K562 (cell line): ENCODE results near the gene PPM1H. TPM values are rescaled to one million over a fixed set of nuclear protein-coding genes. Genes with fewer than 3 reads are reported as not detected.

ENCODE experiments used
- CBFA2T2 ChIP-seq: fragments of 450-650 bp; conservative IDR thresholded peaks from 2 replicates; pipeline ENCODE4 v1.6.1; 2017; ENCODE audit warnings: mild to moderate bottlenecking
- CEBPG ChIP-seq, 3 experiments: fragments of 200-800 bp in 1 of 3; sonication (Bioruptor generic) in 1 of 3; sonication (generic) in 1 of 3; formaldehyde crosslinking in 1 of 3; IDR thresholded peaks in 2 of 3; conservative IDR thresholded peaks in 1 of 3; 2 replicates each; pipeline versions ENCODE4 v1.6.1 to v1.8.0; 2016 to 2022; ENCODE audit warnings: missing compliant biosample characterization in 2 of 3, missing genetic modification characterization in 2 of 3, mild to moderate bottlenecking in 1 of 3, missing genetic modification reagents in 1 of 3
- ETV5 ChIP-seq: sonication (generic); formaldehyde crosslinking; IDR thresholded peaks from 2 replicates; pipeline ENCODE4 v1.4.0; 2020; ENCODE audit warnings: low read depth, mild to moderate bottlenecking, missing genetic modification reagents
- LCOR ChIP-seq: sonication (generic); formaldehyde crosslinking; IDR thresholded peaks from 2 replicates; pipeline ENCODE4 v1.8.0; 2022; ENCODE audit warnings: mild to moderate bottlenecking, missing genetic modification reagents
- MTA2 ChIP-seq: fragments of 450-650 bp; IDR thresholded peaks from 2 replicates; pipeline ENCODE4 v1.6.1; 2016; ENCODE audit warnings: low read depth
- TARDBP ChIP-seq: fragments of 450-650 bp; IDR thresholded peaks from 2 replicates; pipeline ENCODE4 v1.6.1; 2016
- TBP ChIP-seq: optimal IDR thresholded peaks from 2 replicates; pipeline ENCODE3; 2011; ENCODE audit warnings: low read depth, low read length, improper control_type of control experiment
- ZNF785 ChIP-seq: fragments of 250-450 bp; sonication (Bioruptor Pico); IDR thresholded peaks from 2 replicates; pipeline ENCODE4 v1.4.0; 2020; ENCODE audit warnings: mild to moderate bottlenecking
- polyA plus RNA-seq, 8 experiments: library from polyadenylated mRNA; depleted of rRNA in 4 of 8; stranded (reverse) in 5 of 8; unstranded in 3 of 8; fragments of >200 nt; fragmentation: Nextera tagmentation in 2 of 8; fragmentation: Illumina TruSeq in 1 of 8; extraction: Ambion mirVana in 2 of 8; extraction: Trizol in 1 of 8; gene quantifications; 2 replicates each; pipeline versions ENCODE4 v1.2.1 to v1.2.3, GENCODE V29; 2011 to 2014; ENCODE audit warnings: inconsistent platforms in 1 of 8, missing spikeins in 1 of 8
- total RNA-seq, 7 experiments: library from RNA; depleted of rRNA in 6 of 7; stranded (reverse); fragments of >200 nt in 6 of 7; fragmentation: Illumina TruSeq in 2 of 7; extraction: Trizol in 2 of 7; gene quantifications; 2 replicates each; pipeline versions ENCODE4 v1.2.1 to v1.2.3, GENCODE V29; 2011 to 2021; ENCODE audit warnings: low replicate concordance in 1 of 7
- TF ChIP-seq, protein P1 (sequence below): sonication (generic); formaldehyde crosslinking; IDR thresholded peaks from 2 replicates; pipeline ENCODE4 v1.4.0; 2020; ENCODE audit warnings: mild to moderate bottlenecking, missing genetic modification reagents
- TF ChIP-seq, protein P2 (sequence below): conservative IDR thresholded peaks from 2 replicates; pipeline ENCODE4 v1.6.1; 2011; ENCODE audit warnings: low read depth, mild to moderate bottlenecking, low read length; ENCODE audit not compliant: control insufficient read depth
- TF ChIP-seq, protein P3 (sequence below): fragments of 450-650 bp; IDR thresholded peaks from 2 replicates; pipeline ENCODE4 v1.7.1; 2018; ENCODE audit warnings: mild to moderate bottlenecking, low read depth; ENCODE audit not compliant: partially characterized antibody
- TF ChIP-seq, protein P4 (sequence below): IDR thresholded peaks from 2 replicates; pipeline ENCODE4 v1.6.1; 2011; ENCODE audit warnings: borderline replicate concordance, low read depth, mild to moderate bottlenecking, moderate library complexity, low read length; ENCODE audit not compliant: insufficient read depth, poor library complexity, severe bottlenecking
- TF ChIP-seq, protein P5 (sequence below): fragments of 200-800 bp; sonication (Bioruptor generic); IDR thresholded peaks from 2 replicates; pipeline ENCODE4 v1.6.1; 2017; ENCODE audit warnings: missing genetic modification characterization, missing compliant biosample characterization

Gene PPM1H
- total and polyA plus RNA-seq, 9 of the 15 experiments (the other 6 are each of a cell fraction or from before 2014, with no cell fraction given), result 5.3 to 29.3 (median 11.3) TPM

DNA sequence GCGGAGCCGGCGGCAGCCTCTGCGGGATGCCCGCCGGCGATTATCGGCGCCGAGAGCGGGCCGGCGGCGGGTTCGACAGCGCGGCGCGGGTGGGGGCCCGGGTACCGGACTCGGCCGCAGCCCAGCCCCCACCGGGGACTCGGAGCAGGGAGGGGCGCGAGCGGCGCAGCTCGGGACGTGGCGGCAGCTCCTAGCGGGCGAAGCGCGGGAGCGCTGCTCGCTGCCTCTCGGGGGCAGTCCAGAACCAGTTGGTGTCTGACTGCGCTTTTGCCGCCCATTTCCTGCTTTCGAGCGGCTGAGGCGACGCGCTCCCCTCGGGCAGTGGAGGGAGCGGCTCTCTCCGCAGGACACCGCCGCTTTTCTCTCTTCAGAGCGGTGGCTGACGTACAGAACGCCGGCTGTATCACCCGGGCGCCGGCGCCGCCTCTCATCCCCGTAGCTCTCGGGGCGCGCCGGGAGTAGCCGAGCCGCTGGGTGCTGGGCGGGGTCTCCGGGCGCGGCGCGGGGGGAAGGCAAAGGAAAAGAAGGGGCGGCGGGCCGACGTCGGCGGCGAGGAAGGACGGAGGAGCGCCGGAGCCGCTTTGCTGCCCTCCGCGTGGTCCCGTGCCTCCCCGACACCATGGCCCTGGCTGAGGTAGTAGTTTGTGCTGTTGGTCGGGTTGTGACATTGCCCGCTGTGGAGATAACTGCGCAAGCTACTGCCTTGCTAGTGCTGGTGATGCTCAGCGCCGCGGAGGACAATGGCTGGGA, 331.7 kb downstream of the PPM1H start (continued):
- TF ChIP-seq, protein P1, sequence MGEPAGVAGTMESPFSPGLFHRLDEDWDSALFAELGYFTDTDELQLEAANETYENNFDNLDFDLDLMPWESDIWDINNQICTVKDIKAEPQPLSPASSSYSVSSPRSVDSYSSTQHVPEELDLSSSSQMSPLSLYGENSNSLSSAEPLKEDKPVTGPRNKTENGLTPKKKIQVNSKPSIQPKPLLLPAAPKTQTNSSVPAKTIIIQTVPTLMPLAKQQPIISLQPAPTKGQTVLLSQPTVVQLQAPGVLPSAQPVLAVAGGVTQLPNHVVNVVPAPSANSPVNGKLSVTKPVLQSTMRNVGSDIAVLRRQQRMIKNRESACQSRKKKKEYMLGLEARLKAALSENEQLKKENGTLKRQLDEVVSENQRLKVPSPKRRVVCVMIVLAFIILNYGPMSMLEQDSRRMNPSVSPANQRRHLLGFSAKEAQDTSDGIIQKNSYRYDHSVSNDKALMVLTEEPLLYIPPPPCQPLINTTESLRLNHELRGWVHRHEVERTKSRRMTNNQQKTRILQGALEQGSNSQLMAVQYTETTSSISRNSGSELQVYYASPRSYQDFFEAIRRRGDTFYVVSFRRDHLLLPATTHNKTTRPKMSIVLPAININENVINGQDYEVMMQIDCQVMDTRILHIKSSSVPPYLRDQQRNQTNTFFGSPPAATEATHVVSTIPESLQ, result 0 out of 2 replicates have a peak, but pooled peaks have one; percentile 72
- TF ChIP-seq, protein P2, sequence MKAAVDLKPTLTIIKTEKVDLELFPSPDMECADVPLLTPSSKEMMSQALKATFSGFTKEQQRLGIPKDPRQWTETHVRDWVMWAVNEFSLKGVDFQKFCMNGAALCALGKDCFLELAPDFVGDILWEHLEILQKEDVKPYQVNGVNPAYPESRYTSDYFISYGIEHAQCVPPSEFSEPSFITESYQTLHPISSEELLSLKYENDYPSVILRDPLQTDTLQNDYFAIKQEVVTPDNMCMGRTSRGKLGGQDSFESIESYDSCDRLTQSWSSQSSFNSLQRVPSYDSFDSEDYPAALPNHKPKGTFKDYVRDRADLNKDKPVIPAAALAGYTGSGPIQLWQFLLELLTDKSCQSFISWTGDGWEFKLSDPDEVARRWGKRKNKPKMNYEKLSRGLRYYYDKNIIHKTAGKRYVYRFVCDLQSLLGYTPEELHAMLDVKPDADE, result no peak
- TF ChIP-seq, protein P3, sequence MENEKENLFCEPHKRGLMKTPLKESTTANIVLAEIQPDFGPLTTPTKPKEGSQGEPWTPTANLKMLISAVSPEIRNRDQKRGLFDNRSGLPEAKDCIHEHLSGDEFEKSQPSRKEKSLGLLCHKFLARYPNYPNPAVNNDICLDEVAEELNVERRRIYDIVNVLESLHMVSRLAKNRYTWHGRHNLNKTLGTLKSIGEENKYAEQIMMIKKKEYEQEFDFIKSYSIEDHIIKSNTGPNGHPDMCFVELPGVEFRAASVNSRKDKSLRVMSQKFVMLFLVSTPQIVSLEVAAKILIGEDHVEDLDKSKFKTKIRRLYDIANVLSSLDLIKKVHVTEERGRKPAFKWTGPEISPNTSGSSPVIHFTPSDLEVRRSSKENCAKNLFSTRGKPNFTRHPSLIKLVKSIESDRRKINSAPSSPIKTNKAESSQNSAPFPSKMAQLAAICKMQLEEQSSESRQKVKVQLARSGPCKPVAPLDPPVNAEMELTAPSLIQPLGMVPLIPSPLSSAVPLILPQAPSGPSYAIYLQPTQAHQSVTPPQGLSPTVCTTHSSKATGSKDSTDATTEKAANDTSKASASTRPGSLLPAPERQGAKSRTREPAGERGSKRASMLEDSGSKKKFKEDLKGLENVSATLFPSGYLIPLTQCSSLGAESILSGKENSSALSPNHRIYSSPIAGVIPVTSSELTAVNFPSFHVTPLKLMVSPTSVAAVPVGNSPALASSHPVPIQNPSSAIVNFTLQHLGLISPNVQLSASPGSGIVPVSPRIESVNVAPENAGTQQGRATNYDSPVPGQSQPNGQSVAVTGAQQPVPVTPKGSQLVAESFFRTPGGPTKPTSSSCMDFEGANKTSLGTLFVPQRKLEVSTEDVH, result no peak
- TF ChIP-seq ZNF785 (no peak), TARDBP (no peak), TBP (peak; percentile 57), LCOR (CRISPR knock-in tag) (0 out of 2 replicates have a peak, but pooled peaks have one; percentile 35), CBFA2T2 (no peak), CEBPG (CRISPR knock-in tag; IDR thresholded peaks at IDR 0.05) (peak; percentile 34; the same call in 1 of the 2 replicates), CEBPG (tag; conservative IDR thresholded peaks at IDR 0.05 in 1 of 2, IDR thresholded peaks at IDR 0.05 in 1 of 2) (0 out of 4 replicates have a peak, but pooled peaks of 1 of the 2 experiments have one; percentile 13), ETV5 (CRISPR knock-in tag) (peak; percentile 46; the same call in 1 of the 2 replicates), MTA2 (no peak)
- TF ChIP-seq, protein P4, sequence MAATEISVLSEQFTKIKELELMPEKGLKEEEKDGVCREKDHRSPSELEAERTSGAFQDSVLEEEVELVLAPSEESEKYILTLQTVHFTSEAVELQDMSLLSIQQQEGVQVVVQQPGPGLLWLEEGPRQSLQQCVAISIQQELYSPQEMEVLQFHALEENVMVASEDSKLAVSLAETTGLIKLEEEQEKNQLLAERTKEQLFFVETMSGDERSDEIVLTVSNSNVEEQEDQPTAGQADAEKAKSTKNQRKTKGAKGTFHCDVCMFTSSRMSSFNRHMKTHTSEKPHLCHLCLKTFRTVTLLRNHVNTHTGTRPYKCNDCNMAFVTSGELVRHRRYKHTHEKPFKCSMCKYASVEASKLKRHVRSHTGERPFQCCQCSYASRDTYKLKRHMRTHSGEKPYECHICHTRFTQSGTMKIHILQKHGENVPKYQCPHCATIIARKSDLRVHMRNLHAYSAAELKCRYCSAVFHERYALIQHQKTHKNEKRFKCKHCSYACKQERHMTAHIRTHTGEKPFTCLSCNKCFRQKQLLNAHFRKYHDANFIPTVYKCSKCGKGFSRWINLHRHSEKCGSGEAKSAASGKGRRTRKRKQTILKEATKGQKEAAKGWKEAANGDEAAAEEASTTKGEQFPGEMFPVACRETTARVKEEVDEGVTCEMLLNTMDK, result peak; percentile 73
- TF ChIP-seq, protein P5, sequence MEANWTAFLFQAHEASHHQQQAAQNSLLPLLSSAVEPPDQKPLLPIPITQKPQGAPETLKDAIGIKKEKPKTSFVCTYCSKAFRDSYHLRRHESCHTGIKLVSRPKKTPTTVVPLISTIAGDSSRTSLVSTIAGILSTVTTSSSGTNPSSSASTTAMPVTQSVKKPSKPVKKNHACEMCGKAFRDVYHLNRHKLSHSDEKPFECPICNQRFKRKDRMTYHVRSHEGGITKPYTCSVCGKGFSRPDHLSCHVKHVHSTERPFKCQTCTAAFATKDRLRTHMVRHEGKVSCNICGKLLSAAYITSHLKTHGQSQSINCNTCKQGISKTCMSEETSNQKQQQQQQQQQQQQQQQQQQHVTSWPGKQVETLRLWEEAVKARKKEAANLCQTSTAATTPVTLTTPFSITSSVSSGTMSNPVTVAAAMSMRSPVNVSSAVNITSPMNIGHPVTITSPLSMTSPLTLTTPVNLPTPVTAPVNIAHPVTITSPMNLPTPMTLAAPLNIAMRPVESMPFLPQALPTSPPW, result peak; percentile 83
